Activated CD4-positive, CD25-positive, alpha-beta regulatory T cell treated with anti-CD3 and anti-CD28 coated beads, Interleukin-2, amount 50 U/mL, for 16 hours (primary cell): ENCODE measurements around the gene IL11.

Experiments used
- DNase-seq: peaks from one replicate; pipeline ENCODE4 v3.0.0-alpha.2; 2020; ENCODE audit warnings: low read depth, low spot score

IL11 gene

GRCh38 chr19:55372316-55373081 is 2.2 kb upstream of the IL11 start:
- DNase-seq, result no peak

- DNase-seq, result no peak
Observed at GRCh38 chr19:55369653-55370304, 484 bp downstream of the IL11 start.

- DNase-seq, result no peak
Observed at GRCh38 chr19:55368701-55369563, 1.3 kb downstream of the IL11 start.

- DNase-seq, result no peak
Observed at GRCh38 chr19:55368106-55368505, 2.2 kb downstream of the IL11 start.

GRCh38 chr19:55366790-55367189 is 3.5 kb downstream of the IL11 start:
- DNase-seq, result no peak

- no peak for DNase-seq
Observed at GRCh38 chr19:55365964-55366363, 4.3 kb downstream of the IL11 start.

GRCh38 chr19:55365245-55365644 is 5.0 kb downstream of the IL11 start:
- DNase-seq, result no peak

GRCh38 chr19:55362990-55363716 is 7.1 kb downstream of the IL11 start, which contains the start of gene GARIN5B:
GARIN5B (minus strand) TSS chr19:55363260; CDS start chr19:55363066, 194 bp downstream.
- DNase-seq, result no peak

GRCh38 chr19:55362174-55362989 is 7.9 kb downstream of the IL11 start:
- DNase-seq, result no peak

- no peak for DNase-seq
Observed at GRCh38 chr19:55360902-55361301, 9.4 kb downstream of the IL11 start.

- no peak for DNase-seq
Observed at GRCh38 chr19:55358943-55359908, 11.0 kb downstream of the IL11 start.

- no peak for DNase-seq
Observed at GRCh38 chr19:55358493-55358892, 11.8 kb downstream of the IL11 start.

GRCh38 chr19:55355213-55355821 is 14.9 kb downstream of the IL11 start:
- no peak for DNase-seq

- no peak for DNase-seq
Observed at GRCh38 chr19:55354698-55355212, 15.5 kb downstream of the IL11 start, which contains the start of gene COX6B2. COX6B2 (minus strand) TSS chr19:55354719; CDS start chr19:55354521, 198 bp downstream.

- peak; percentile 30 for DNase-seq
Observed at GRCh38 chr19:55353803-55354697, 16.2 kb downstream of the IL11 start.

- DNase-seq, result no peak
Observed at GRCh38 chr19:55353356-55353802, 16.9 kb downstream of the IL11 start.

- DNase-seq, result no peak
Observed at GRCh38 chr19:55352549-55353145, 17.6 kb downstream of the IL11 start.
